CD4-positive, alpha-beta T cell treated with Interleukin-15 for 1 hour (primary cell): ENCODE results near the gene DXO.
"Not testable (repeated sequence)": the region's sequence is repeated elsewhere in the genome, so short reads cannot be mapped to it uniquely, and the experiment has no call there.

Experiments
- DNase-seq: peaks from one replicate; pipeline ENCODE4 v3.0.0-alpha.2; 2020

Gene DXO

GRCh38 chr6:31954511-31954910 is 17.4 kb downstream of the DXO start:
- no peak for DNase-seq

GRCh38 chr6:31952890-31953289 is 19.0 kb downstream of the DXO start:
- no peak for DNase-seq

DNA sequence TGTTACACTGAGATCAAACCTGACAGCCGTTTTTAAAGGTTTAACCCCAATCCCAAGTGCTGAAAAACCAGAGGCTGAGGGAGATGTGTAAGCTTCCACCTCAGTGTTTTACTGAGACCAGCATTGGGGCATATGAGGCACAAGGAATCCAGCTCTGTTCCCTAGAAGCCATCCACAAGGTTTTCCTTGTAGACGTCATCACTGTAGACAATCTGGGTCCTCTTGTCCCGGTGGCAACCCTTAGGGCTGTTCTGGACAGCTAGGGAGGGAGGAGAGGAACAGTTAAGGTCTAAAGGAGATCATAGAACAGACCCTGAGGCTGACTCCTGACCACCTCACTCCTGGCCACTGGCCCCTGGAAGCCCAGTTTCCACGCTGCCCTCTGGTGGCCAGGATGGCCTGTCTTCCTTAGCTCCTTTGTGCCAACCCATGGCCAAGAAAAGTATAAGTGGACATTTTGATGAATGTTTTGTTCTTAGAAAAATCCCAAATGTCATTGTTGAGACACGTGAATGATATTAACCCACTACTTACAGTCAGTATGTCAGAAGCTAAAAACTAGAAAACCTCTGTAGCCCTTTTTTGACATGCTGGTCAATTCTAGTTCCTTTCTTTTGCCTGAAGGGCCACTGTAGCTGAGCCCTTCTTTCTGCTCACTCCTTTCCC is 19.7 kb downstream of the DXO start:
- no peak for DNase-seq

DNA sequence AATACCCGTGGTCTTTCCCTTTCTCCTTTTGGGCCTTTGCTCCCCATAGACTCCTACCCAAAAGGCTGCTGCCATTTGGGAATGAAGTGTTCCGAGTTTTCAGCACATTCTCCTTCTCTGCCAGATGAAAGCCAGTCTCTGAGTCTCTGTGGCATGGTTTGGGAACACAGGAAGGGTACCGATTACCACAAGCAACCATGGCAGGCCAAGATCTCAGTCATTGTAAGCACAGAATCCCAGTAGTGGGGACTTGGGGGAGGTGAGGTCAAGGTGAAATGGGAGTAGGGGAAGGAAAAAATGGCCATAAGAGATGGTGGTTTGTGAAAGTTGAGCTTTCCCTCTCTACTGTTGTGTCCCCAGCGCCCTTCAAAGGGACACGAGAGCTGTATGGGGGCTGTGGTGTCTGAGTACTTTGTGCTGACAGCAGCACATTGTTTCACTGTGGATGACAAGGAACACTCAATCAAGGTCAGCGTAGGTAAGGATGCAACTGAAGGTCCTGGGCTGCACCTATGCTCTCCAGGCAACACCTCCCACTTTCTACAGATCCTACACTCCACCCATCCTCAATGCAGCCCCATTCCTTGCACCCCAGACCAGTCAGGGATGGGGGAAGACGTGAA is 21.9 kb downstream of the DXO start:
- DNase-seq: no peak

- no peak for DNase-seq
Measured at GRCh38 chr6:31948753-31949413, 23.1 kb downstream of the DXO start.

GRCh38 chr6:31948306-31948705 is 23.6 kb downstream of the DXO start:
- DNase-seq: no peak

- no peak for DNase-seq
Measured at GRCh38 chr6:31947864-31948263, 24.1 kb downstream of the DXO start.

- no peak for DNase-seq
Measured at GRCh38 chr6:31947070-31947675, 24.8 kb downstream of the DXO start.

DNA sequence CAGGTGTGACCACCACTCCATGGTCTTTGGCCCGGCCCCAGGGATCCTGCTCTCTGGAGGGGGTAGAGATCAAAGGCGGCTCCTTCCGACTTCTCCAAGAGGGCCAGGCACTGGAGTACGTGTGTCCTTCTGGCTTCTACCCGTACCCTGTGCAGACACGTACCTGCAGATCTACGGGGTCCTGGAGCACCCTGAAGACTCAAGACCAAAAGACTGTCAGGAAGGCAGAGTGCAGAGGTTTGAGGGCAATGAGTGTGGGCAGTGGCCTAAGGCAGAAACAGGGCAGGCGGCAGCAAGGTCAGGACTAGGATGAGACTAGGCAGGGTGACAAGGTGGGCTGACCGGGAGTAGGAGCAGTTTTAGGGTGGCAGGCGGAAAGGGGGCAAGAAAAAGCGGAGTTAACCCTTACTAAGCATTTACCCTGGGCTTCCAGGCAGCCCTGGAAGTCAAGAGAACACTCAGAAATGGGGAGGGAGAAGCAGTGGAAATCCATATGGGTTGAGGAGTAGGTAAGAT is 25.5 kb downstream of the DXO start:
- no peak for DNase-seq

DNA sequence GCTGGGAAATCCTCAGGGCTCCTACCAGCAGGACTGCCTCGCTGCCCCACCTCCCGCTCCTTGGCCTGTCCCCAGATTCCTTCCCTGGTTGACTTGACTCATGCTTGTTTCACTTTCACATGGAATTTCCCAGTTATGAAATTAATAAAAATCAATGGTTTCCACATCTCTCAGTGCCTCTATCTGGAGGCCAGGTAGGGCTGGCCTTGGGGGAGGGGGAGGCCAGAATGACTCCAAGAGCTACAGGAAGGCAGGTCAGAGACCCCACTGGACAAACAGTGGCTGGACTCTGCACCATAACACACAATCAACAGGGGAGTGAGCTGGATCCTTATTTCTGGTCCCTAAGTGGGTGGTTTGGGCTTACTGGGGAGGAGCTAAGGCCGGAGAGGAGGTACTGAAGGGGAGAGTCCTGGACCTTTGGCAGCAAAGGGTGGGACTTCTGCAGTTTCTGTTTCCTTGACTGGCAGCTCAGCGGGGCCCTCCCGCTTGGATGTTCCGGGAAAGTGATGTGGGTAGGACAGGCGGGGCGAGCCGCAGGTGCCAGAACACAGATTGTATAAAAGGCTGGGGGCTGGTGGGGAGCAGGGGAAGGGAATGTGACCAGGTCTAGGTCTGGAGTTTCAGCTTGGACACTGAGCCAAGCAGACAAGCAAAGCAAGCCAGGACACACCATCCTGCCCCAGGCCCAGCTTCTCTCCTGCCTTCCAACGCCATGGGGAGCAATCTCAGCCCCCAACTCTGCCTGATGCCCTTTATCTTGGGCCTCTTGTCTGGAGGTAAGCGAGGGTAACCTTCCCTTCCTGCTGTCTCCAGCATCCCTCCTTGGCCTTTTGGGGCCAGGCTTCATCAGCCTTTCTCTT is 26.2 kb downstream of the DXO start, which contains the start of gene CFB:
CFB (plus strand) TSS at position 589 of the 863 bp plus-strand sequence; CDS start at position 716, 127 bp downstream.
- no peak for DNase-seq

DNA sequence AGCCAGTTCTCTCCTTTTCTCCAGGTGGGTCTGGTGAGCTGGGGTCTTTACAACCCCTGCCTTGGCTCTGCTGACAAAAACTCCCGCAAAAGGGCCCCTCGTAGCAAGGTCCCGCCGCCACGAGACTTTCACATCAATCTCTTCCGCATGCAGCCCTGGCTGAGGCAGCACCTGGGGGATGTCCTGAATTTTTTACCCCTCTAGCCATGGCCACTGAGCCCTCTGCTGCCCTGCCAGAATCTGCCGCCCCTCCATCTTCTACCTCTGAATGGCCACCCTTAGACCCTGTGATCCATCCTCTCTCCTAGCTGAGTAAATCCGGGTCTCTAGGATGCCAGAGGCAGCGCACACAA is 26.8 kb downstream of the DXO start:
- no peak for DNase-seq

GRCh38 chr6:31943742-31944141 is 28.2 kb downstream of the DXO start:
- DNase-seq: no peak

GRCh38 chr6:31940256-31940664 is 31.7 kb downstream of the DXO start:
- DNase-seq: no peak

DNA sequence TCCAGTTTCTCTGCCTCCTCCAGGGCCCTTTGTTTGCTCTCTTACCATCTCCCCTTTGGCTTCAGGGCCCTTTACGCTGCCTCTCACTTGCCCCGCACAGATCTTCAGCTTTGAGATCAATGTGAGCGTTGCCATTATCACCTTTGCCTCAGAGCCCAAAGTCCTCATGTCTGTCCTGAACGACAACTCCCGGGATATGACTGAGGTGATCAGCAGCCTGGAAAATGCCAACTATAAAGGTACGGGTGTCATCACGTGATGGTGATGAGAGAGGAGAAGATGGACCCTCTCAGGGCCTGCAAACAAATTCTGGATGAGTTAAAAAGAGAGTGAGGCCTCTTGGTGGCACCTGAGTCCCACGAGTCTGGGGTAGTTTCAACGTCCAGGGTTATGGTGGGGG is 36.1 kb downstream of the DXO start:
- DNase-seq: no peak

DNA sequence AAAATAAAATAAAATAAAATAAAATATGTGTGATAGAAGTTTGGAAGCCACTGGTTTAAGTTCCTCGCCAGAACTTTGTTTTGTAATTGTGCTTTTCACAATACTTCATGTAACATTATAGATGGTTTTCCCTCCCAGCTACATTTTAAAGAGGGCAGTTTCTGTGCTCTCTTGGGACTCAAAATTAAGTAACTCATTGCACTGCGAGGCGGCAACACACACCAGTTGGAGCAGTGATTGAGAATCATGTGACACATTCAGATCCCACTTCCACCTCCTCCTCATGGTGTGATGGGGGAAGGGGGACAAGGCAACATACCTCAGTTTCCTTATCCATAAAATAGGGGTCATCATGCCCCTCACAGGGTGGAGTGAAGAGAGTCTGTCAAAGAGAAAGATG is 36.9 kb downstream of the DXO start:
- no peak for DNase-seq

GRCh38 chr6:31933537-31933936 is 38.4 kb downstream of the DXO start:
- no peak for DNase-seq

GRCh38 chr6:31932137-31932536 is 39.8 kb downstream of the DXO start:
- DNase-seq: not testable (repeated sequence)

GRCh38 chr6:31930962-31931361 is 41.0 kb downstream of the DXO start:
- DNase-seq: no peak

DNA sequence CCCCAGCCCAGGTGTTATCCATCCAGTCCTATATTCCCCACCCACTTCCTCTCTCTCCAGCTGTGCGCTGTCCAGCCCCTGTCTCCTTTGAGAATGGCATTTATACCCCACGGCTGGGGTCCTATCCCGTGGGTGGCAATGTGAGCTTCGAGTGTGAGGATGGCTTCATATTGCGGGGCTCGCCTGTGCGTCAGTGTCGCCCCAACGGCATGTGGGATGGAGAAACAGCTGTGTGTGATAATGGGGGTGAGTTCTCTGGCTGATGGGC is 43.3 kb downstream of the DXO start:
- no peak for DNase-seq

GRCh38 chr6:31927863-31928671 is 43.9 kb downstream of the DXO start:
- DNase-seq: no peak

DNA sequence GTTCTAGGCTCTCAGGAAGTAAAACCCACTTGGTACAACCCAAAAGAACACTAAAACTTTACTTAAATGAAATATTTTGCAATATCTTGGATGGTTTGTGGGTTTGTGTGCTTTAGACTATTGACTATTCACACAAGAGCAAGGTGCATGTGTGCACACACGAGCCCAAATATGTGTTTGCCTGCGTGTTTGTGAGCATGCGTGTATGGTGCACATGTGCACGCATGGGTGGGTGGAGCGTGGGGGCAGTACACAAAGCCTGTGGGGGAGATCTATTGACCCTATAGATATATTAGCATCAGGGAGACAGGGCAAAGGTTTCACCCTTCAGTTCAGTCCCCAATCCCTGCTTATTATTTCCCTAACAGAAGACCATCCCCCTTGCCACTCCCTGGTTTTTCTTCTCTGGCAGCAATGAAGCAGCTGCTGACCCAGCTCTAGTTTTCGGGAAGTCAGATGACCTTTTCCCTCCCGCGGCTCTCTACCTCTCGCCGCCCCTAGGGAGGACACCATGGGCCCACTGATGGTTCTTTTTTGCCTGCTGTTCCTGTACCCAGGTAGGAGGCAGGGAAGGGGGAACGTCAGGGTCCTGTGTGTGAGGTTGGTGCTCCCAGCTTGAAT is 44.6 kb downstream of the DXO start, which contains the start of gene C2:
C2 (plus strand) TSS at position 476 of the 621 bp plus-strand sequence; CDS start at position 512, 36 bp downstream.
- no peak for DNase-seq
